Hematopoietic multipotent progenitor cell treated with erythropoietin and hydrocortisone succinate and interleukin-3 and kit ligand, for 15 days (in vitro differentiated cells): ENCODE data around the gene HSD17B8.

Experiments used
- DNase-seq: peaks from one replicate; pipeline ENCODE4 v3.0.0-alpha.2; 2015; ENCODE audit warnings: low spot score

Gene HSD17B8

DNA sequence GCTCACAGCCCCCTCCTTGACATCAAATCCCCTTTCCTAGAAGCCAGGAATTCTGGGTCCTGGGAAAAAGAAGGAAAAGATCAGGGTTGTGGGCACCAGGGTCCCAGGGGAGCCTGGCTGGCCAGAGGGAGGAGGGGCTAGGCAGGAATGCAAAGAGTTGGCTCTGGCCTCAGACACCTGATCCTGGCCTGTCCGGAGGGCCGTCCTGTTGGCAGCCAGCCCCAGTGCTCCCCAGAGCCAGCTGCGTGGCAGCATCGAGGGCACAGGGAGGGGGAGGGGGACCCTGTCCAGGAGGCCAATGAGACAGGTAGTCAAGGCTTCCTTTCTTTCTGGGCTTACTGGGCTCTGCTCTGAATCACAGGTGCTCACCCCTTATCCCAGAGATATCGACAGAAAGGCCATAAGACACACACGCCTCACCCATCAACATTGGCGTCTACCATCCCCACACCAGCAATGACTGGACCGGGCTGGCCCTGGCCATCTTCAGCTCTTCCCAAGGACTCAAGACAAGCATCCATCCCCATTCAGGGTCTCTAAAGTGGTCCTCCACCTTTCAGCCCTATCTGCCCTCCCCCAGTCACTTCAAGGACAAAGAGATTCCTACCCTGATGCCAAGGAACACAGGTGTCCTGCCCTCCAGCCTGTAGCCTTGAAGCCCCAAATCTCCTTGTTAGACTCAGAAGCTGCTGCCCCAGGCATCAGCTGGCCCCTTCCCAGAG lies 12.9 kb upstream of the HSD17B8 start:
- DNase-seq = no peak

DNA sequence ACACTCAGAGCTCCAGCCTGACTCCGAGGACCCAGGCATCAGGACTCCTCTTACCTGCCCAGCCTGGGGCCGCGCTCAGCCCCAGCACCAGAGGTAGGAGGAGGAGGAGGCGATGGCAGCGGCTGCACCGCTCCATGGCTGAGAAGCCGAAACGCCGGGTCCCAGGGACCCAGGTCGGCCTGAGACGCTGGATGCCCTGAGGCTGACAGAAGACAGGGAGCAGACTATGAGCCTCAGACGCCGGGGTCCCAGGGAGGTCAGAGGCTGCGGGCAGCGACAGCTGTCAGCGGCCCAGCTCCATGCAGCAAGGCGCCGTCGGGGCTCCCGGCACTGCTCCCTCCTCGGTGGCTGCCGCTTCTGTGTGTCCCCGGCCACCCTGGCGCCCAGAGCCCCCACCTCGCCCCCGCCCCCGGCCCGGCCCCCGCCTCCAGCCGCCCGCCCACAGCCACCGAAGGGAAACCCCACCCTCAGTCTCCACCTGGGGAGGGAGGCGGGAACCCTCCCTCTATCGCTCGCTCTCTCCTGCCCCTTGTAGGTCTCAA lies 12.3 kb upstream of the HSD17B8 start, which contains the start of gene COL11A2:
Gene COL11A2, minus strand, starts transcription at position 363 of the 542 bp plus-strand sequence. Its CDS starts 227 bp downstream, at position 136.
- no peak for DNase-seq

DNA sequence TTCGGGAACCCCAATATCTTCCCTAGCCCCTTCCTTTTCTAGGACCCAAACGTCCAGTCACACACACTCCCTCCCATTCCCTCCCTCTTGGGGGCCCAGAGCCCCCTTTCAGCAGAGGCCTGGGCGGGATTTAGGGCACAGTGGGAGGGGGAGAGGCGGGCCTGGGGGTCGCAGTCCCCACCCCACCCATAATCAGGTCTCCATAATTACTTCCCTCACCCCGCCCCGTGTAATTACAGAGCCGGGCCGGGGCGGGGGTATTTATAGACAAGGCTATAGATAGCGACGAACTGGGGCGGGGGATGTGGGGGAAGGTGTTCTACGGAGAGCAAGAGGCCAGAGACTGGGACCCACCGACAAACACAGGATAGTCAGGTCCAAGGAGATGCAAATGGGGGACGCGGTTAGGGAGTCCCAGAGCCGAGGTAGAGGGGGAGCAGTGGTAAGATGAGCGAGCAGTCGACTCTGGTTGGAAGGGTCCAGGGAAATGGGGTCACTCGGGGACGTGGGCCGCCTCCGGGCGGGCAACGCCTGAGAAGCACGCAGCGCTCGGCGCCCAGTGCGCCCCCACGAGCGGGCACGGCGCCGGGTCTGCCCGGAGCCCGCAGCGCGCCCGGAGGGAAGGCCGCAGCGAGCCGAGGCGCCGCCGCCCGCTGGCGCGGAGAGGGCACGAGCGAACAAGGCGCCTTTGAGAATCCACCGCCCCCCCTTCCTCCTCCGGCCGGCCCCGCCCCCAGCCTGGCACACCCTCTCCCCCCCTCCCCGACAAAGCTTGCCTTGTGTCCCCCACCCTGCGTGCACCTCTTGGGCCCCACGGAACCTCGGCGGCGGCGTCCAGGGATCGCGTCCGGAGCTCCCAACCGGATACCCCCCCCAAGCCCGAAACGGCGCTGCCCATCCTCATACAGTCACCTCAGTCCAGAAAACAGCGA lies 11.5 kb upstream of the HSD17B8 start:
- no peak for DNase-seq

DNA sequence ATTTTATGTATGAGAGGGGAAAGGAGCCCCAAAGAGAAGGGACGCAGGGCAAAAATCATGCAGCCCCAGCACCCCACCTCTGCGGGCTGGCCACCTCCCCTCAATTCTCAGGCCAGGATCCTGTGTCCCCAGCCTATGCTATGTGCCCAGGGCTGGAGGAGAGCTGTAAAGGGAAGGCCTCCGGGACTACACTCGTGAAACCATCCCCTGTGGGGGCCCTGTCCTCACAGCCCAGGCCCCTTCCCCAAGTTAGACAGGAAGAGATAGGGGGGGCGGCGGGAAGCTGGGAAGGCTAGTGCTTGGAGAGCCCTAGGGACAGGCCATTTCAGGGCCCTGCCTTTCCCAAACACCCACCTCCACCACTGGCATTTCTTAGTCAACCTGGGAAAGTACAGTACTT lies 10.8 kb upstream of the HSD17B8 start:
- DNase-seq = no peak

DNA sequence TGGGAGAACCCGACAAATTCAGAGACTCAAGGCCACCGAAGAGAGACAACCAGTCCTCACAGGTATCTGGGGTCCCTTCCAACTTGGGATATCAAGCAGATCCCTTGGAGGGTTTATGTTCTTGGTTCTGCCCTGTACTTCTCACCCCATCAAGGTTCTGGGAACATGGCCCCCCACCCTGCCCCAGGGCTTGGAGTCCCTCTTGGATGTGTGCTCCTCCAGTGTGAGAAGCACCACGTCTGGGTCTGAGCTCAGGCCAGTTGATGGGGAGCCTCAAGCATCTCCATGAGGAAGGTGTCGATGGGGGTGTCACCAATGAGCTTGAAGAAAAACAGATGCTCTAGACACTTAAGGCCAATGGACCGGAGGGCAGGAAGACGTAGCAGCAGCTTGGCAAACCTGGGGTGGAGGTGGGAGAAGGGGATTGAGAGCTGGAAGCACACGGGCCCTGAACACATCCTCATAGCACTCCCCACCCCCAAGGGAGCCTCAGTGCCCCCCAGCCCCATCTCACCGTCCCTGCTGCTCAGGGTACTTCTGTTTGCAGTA lies 9.9 kb upstream of the HSD17B8 start:
- DNase-seq = no peak

DNA sequence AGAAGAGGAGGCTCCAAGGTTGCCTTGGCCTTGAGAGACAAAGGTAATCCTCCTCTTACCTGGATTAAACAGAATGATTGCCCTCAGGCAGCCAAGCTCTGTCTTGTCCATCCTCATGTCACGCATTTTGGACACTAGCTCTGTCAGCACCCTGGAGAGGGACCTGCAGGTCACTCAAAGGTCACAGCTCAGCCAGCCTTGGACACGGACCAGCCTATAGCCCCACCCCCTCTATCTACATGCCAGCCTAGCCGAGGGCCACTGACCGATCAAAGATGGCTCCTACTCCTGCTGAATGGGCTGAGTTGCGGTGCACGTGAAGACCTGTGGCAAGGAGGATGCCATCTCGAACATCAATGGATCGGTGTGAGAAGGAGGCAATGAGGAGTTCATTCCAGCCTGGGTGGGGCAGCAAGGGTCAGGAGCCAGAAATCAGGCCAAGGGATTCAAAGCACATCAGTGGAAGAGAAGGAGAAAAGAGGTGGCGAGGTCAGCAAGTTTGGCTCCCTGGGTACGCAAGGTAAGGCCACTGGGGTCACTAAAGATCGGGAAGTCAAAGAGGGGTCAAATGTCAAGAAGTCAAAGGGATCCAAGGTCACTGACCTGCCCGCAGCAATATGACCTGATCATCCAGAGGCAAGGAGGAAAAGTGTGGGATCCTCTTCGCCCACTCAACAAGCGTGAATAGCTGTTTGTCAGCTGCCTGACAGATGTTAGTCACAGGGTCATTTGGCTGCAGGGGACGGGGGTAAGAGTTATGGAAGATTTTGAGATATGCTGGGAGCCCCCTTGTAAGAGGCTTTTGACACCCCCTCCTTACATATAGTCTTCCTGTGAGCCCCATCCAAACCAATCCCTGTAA lies 8.9 kb upstream of the HSD17B8 start:
- DNase-seq = no peak

DNA sequence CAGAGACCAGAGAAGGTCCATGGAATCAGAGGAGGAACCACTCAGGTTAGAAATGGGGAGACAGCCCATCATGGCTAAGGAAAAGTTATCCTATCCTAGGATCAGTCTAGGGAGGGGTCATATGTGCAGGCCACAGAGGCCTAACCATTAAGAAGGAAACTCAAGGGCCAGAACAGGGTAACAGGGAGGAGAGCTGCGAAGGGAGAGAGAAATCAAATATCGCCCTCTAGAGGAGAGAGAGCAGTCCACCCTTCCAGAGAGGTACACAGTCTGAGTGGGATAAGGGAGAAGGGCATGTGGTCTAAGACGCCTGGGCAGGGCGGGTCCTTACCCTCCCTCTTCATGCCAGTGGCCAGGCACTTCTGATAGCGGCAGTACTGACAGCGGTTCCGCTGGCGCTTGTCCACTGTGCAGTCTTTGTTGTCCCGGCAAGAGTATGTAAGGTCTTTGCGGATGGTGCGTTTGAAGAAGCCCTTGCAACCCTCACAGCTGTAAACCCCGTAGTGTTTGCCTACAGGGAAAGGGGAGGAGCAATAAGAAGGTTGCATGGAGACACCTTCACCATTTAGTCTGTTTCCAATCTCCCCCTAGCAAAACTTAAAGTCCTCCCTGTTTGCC lies 6.9 kb upstream of the HSD17B8 start:
- DNase-seq = peak; percentile 84

DNA sequence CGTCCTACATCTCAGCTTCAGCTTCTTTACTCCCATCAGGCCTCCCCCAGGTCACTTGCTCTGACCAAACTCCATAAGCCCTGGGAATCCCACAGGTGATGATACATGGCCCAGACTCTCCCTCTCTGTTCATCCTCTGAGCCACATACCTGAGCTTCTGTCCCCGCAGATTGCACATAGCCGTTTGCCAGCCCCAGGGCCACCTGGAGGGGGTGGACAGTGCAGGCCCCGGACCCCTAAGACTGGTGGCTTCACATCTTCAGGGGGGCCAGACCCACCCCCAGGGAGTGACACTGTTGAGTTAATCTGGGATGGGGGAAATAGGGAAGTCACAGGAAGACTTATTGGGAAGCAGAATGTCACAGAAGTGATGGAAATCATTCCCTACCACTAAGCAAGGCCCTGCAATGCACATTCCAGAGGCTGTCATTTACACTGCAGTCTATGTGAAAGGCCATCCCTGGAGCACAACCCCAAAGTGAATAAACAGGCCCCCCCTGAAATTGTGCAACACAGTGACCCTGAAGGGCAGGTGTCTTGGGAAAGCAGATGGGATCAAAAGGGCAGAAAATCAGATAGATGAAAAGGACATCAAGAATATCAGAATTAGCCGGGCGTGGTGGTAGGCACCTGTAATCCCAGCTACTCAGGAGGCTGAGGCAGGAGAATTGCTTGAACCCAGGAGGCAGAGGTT lies 6.1 kb upstream of the HSD17B8 start:
- no peak for DNase-seq

DNA sequence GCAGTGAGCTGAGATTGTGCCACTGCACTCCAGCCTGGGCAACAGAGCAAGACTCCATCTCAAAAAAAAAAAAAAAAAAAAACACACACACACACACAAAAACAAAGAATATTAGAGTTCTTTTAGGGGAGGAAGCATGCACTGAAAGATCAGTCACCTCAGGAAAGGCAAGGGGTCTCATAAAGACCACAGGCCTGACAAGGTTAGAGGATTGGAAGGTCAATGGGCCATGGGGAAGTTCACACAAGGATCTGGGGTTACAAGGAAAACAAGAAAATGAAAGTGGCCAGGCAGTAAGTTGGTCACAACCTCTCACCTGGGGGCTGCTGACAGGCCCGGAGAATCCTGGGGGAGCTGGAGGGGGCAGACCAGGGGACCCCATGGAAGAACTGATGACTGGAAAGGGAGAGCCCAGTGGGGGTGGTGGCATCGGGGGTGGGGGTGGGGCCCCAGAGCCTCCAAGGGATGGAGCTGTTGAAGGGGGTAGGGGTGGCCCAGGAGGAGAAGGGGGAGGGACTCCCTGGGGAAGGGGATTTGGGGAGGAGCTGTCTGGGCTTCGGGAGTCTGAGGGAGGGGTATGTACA lies 5.5 kb upstream of the HSD17B8 start:
- no peak for DNase-seq

DNA sequence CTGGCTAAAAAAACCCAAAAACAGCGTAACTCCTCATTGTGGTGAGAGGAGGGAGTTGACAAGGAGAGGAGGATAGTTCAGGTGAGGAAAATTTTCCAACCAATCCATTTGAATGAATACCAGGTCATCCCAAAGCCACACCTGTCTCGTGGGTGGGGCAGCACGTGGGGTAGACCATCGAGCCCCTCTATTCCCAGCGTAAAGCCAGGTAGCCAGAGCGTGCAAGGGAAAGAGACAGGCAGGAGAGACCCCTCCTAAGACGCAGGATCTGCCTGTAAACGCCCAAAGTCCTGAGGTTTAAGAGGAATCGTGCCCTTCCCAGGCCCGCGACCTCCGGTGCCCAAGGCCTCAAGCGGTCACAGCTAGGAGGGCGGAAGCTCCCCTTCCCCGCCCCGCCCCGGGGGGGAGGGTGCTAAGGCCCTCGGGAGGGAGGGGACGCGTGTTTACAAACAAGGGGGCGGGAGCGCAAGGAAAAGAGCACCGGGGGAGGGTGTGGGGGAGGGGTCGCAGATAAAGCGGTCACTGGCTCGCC lies 4.7 kb upstream of the HSD17B8 start:
- DNase-seq = peak; percentile 68

DNA sequence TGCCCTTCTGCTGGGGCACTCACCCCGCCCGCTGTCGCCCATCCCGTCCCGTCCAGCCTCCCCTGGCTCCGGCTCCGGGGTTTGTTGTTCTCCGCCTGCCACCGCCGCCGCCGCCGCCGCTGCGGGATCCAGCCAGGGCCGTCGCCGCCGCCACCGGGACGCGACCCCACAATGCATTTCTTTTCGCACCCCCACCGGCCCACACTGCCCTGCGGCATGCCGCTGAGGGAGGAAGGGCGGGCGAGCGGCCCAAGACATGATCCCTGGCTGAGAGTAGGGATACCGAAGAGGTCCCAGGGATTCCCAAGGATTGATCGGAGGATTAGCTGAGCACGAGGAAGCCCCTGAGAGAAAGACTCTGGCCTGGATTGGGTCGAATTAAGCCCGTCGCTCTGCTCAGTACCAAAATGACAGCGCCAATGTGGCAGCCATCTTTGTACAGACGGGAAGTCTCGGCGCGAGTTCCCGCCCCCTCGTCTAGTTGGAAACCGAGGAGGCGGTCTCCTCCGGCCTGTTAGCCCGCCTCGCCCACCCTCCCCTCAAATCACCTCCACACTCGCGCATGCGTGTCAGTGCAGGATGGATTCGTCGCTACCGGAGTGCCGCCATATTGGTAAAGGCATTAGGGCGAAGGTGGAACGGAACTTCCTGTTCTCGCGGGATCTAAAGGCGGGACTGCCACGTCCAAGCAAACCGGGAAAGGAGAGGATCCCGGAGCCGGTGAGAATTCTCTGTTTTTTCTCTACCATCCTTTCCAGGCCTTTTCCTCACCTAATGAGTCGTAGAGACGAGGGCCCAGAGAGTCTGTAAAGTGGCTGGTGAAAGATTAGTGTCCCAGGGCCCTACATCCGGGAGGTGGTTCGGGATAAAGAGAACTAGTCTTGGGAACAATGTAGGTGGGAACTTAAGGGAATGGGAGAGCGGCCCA lies 4.0 kb upstream of the HSD17B8 start, which contains the start of the genes RXRB and SLC39A7:
Gene RXRB, minus strand, starts transcription at position 447 of the 928 bp plus-strand sequence. Its CDS starts 189 bp downstream, at position 258.
Gene SLC39A7, plus strand, starts transcription at position 649 of the 928 bp plus-strand sequence. CDS start 379 bp downstream, outside the sequence.
- DNase-seq = peak; percentile 98

DNA sequence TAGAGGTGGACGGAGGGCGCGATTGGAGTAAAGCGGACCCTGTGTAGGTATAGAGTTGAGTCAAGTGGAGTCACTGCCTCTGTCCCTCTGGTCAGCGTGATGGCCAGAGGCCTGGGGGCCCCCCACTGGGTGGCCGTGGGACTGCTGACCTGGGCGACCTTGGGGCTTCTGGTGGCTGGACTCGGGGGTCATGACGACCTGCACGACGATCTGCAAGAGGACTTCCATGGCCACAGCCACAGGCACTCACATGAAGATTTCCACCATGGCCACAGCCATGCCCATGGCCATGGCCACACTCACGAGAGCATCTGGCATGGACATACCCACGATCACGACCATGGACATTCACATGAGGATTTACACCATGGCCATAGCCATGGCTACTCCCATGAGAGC lies 3.3 kb upstream of the HSD17B8 start:
- no peak for DNase-seq

DNA sequence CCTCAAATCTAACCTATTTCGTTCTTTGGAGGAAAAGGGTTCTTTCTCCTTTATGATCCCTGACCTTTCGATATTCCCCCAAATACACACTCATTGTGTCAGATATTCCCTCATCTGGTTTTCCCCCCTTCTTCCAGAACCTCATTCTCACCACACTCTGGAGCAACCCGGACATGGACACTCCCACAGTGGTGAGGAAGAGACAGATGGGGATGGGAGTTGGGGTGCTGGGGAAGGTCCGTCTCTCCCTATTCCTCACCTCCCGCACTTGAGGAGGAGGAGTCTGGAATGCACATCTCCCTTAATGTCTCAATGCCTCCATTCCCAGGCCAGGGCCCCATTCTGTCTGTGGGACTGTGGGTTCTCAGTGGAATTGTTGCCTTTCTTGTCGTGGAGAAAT lies 2.5 kb upstream of the HSD17B8 start:
- no peak for DNase-seq

DNA sequence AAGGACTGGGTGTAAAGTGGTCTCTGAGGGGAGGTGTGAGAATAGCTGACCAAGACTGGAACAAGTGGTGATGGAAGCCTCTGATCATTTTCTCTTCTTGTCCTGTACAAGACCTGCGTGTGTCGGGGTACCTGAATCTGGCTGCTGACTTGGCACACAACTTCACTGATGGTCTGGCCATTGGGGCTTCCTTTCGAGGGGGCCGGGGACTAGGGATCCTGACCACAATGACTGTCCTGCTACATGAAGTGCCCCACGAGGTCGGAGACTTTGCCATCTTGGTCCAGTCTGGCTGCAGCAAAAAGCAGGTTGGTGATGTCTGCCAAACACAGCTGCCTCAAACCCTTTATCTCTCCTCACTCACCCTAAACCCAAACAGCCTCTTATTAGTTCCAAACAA lies 1.7 kb upstream of the HSD17B8 start:
- no peak for DNase-seq

DNA sequence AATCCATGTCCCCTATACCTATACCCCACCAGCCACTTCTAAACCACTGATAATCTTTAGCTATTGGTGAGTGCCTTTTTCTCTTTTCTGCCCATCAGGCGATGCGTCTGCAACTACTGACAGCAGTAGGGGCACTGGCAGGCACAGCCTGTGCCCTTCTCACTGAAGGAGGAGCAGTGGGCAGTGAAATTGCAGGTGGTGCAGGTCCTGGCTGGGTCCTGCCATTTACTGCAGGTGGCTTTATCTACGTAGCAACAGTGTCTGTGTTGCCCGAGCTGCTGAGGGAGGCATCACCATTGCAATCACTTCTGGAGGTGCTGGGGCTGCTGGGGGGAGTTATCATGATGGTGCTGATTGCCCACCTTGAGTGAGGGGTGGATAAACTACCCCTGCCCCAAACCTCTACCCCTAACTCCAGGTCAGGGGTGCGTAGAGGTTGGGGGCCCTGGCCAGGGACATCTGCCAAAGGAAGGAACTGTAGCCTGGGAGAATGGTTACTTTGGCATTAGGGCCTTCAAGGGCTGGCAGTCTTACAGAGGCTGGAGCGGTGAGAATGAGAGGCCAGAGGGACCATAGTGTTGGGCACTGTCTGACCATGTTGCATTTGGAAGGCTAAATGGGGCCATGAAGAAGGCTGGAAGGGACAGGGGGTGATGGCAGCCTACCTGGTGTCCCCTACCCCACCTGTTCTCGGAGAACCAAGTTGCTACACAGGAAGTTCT lies 851 bp upstream of the HSD17B8 start:
- DNase-seq = no peak

DNA sequence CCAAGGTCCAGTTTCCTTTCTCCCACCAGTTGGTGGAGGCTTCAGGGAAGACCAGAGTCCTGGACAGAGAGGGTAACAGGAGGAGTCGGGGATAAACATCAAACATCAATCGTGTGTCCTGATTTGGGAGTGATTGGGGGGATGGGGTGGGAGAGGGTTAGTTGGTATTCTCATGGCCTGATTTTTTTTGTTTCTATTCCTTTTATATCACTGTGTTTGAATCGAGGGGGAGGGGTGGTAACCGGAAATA lies 365 bp upstream of the HSD17B8 start:
- no peak for DNase-seq

DNA sequence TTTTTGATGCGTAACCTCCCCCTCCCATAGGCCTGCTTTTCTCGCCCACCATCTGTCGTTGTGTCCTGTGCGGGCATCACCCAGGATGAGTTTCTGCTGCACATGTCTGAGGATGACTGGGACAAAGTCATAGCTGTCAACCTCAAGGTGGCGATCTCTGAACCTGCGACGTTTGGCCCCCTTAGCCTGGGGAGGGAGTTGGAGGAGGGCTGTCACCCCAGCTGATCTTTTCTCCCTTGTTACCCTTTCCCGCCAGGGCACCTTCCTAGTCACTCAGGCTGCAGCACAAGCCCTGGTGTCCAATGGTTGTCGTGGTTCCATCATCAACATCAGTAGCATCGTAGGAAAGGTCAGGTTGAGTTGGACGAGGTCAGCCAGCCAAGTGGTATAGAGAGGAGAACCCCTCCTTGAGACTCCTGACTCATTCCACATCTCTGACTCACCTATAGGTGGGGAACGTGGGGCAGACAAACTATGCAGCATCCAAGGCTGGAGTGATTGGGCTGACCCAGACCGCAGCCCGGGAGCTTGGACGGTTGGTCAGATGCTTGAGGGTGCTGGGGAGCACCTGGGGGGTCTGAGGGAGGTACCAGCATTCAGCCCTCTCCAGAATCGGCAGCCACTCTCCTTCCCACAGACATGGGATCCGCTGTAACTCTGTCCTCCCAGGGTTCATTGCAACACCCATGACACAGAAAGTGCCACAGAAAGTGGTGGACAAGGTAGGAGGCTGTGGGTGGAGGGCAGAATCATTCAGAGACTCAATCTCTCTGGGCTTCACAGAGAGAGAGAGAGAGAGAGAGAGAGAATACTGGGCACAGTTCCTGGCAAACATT lies 954 bp downstream of the HSD17B8 start:
- DNase-seq = no peak
